ENCODE results near the gene NTRK3.
"Not testable (repeated sequence)": the region's sequence is repeated elsewhere in the genome, so short reads cannot be mapped to it uniquely, and the experiment has no call there.

NTRK3 gene

DNA sequence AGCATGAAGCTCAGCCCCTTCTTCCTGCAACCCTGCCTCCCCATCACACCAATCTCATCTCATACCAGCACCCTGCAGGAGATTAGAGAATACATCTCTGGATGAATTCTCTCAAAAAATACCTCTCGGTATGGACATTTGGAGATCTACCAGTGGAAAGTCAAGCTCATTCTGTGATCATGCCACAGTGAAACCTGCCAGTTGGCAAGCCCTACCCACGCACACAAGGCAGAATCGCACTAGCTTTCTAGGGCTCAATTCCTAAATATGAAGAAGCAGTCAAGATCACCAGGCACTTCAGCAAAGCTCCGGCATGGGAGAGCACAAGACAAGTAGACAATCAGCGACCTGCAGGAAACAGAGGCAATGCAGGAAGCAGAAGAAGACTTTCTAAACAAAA, 221.2 kb downstream of the NTRK3 start:
- TF ChIP-seq, protein P1, sequence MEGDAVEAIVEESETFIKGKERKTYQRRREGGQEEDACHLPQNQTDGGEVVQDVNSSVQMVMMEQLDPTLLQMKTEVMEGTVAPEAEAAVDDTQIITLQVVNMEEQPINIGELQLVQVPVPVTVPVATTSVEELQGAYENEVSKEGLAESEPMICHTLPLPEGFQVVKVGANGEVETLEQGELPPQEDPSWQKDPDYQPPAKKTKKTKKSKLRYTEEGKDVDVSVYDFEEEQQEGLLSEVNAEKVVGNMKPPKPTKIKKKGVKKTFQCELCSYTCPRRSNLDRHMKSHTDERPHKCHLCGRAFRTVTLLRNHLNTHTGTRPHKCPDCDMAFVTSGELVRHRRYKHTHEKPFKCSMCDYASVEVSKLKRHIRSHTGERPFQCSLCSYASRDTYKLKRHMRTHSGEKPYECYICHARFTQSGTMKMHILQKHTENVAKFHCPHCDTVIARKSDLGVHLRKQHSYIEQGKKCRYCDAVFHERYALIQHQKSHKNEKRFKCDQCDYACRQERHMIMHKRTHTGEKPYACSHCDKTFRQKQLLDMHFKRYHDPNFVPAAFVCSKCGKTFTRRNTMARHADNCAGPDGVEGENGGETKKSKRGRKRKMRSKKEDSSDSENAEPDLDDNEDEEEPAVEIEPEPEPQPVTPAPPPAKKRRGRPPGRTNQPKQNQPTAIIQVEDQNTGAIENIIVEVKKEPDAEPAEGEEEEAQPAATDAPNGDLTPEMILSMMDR (conservative IDR thresholded peaks at IDR 0.05; ENCODE audit: control insufficient read depth, insufficient read depth, low read depth, low read length) = no peak
- H3K4me3 ChIP-seq (ENCODE audit: control insufficient read depth, low read depth, low read length) = no peak overlapping the region
- no peak for DNase-seq (ENCODE audit: low read depth)

DNA sequence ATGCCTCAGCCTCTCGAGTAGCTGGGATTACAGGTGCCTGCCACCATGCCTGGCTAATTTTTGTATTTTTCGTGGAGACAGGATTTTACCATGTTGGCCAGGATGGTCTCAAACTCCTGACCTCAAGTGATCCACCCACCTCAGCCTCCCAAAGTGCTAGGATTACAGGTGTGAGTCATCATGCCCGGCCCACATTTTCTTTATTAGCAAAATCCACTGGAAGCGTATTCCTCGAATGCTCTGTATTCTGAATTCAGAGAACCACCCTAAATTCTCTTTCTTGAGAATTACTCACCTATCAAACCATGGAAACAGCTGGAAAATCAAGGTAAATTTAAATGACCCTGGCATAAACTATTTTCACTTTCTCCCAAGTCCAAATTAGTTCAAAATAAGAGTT, 223.1 kb downstream of the NTRK3 start:
- H3K4me3 ChIP-seq (ENCODE audit: control insufficient read depth, low read depth, low read length); DNase-seq (ENCODE audit: low read depth): not testable (repeated sequence)

DNA sequence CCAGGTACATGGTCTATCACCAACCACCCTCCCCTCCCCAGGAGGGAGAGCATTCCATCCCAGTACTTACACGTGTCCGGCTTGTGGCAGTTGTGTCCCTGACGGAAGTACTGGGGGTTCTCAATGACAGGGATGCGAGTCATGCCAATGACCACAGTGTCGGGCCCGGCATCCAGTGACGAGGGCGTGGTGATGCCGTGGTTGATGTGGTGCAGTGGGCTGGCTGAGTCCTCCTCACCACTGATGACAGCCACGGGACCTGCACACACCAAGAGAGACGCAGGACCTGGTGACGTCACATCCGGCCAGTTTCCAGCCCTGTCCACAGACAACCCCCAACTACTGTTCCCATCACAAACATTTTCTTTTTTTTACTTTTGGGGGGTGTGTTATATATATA, 223.8 kb downstream of the NTRK3 start:
- peak; percentile 20 for DNase-seq (ENCODE audit: low read depth)
- TF ChIP-seq, protein P1 (conservative IDR thresholded peaks at IDR 0.05; ENCODE audit: control insufficient read depth, insufficient read depth, low read depth, low read length) = no peak
- no peak overlapping the region for H3K4me3 ChIP-seq (ENCODE audit: control insufficient read depth, low read depth, low read length)

DNA sequence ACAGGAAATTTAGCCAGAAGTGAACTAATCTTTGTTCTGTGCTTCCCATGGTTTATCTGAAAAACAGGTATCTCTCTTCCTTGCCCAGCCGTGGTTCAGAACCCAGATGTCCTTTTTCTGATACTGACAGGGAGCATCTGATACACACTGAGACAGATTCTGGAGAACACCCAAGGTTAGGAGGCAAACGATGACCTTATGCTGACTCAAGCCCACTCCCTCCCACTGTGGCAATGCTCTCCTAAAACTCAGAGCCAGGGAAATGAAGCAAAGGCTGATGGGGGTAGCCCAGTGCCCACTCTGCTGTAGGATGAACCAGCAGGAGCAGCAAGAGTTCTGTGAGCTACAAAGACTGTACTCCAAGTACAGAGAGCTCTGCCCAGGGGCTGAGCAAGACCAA, 225.1 kb downstream of the NTRK3 start:
- H3K4me3 ChIP-seq (ENCODE audit: control insufficient read depth, low read depth, low read length) = no peak overlapping the region
- peak; percentile 17 for DNase-seq (ENCODE audit: low read depth)
- TF ChIP-seq, protein P1 (conservative IDR thresholded peaks at IDR 0.05; ENCODE audit: control insufficient read depth, insufficient read depth, low read depth, low read length) = no peak

DNA sequence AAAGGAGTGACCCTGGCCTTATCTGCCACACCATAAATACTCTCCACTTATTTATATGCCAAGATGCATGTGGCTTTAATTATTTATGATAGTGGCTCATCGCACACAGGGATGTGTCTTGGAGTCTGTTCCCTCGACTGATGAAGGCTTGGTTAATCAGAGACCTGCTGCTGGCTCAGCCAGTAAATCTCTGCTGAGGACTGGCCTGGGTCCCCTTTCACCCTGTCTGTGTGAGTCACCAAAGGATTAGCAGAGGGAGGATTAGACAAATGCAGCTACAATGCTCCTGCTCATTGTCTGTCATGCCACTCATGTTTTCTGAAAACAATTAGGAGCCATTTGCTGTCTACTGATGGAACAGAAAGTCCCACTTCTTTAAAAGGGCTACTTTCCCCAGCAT, 226.8 kb downstream of the NTRK3 start:
- H3K4me3 ChIP-seq (ENCODE audit: control insufficient read depth, low read depth, low read length) = no peak overlapping the region
- TF ChIP-seq, protein P1 (conservative IDR thresholded peaks at IDR 0.05; ENCODE audit: control insufficient read depth, insufficient read depth, low read depth, low read length) = no peak
- peak; percentile 59 for DNase-seq (ENCODE audit: low read depth)

DNA sequence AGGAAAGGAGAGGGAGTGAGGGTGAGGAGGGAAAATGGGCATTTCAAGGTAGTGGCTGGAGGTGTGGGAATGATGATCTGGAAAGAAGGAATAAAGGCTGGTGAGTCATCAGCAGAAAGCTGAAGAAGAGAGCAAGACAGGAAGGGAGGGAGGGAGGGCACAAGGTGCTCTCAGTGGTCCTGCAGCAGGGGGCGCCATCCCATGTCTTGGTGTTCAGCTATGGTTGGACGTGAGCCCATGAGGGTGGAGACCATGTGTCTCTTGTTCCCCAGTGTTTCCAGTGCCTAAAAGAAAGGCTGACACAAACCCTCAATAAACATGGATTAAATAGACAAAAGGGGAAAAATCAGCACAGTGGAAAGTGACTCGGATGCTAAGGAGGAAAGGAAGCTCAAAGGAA, 228.5 kb downstream of the NTRK3 start:
- no peak overlapping the region for H3K4me3 ChIP-seq (ENCODE audit: control insufficient read depth, low read depth, low read length)
- DNase-seq (ENCODE audit: low read depth) = peak; percentile 1
- TF ChIP-seq, protein P1 (conservative IDR thresholded peaks at IDR 0.05; ENCODE audit: control insufficient read depth, insufficient read depth, low read depth, low read length) = no peak

DNA sequence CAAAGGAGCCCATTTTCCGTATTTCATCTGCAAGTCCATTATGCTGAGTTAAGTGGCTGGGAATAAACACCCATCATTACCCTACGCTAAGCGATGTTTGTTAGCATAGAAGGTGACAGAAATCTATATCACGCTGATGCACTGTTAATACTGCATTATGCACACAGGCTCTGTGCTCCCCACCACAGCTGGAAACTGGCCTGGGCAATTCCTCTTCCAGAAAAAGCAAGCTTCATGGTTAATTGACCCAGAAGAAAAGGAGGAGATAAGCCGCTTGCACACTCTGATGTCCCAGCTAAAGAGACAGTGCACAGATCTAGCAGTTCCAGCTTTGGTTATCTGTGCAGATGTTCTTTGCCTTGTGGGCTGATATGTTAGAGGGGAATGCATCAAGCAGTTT, 232.6 kb downstream of the NTRK3 start:
- no peak overlapping the region for H3K4me3 ChIP-seq (ENCODE audit: control insufficient read depth, low read depth, low read length)
- TF ChIP-seq, protein P1 (conservative IDR thresholded peaks at IDR 0.05; ENCODE audit: control insufficient read depth, insufficient read depth, low read depth, low read length) = no peak
- DNase-seq (ENCODE audit: low read depth) = no peak

All from fibroblast of mammary gland (primary cell).